ENCODE data around the gene POLR3B.

Gene POLR3B

DNA sequence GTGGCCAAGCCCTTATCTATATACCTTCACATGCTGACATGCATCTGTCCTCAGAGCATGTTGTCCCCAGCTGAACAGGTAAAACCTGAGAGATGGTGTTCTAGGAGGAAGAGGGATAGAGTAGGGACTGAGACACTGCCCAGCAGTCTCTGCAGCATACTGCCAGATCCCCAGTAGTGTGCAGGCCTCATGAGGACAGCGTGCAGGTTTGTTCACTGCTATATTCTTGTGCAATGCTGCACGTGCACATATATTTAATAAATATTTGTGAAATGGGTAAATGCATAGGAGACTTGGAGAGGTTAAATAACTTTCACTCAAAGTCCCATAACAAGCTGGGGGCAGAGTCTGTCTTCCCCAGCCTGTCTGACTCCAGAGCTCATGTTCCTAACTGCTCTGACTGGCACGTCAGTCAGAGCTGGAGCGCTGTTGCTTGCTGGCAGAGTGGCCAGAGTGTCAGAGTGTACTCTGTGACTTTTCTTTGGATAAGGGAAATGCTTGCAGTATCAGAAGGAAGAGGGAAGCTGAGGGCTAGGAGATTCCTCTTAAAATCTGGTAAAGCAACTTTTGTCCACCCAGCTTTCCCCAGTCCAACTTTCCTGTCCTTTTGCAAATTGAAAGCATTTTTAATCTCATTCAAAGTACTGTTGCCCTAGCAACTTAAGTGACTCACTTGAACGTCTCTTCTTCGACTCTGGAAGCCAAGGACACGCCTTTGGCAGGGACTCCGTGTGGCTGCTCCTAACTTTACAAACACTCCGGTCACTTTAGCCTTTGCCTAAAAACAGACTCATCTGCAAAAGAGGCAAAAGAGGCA lies 14.9 kb upstream of the POLR3B start:
- no peak overlapping the region for H3K4me3 ChIP-seq (ENCODE audit: low read depth, low read length)
- DNase-seq (ENCODE audit: low read depth), result peak; percentile 67
- TF ChIP-seq, protein P1, sequence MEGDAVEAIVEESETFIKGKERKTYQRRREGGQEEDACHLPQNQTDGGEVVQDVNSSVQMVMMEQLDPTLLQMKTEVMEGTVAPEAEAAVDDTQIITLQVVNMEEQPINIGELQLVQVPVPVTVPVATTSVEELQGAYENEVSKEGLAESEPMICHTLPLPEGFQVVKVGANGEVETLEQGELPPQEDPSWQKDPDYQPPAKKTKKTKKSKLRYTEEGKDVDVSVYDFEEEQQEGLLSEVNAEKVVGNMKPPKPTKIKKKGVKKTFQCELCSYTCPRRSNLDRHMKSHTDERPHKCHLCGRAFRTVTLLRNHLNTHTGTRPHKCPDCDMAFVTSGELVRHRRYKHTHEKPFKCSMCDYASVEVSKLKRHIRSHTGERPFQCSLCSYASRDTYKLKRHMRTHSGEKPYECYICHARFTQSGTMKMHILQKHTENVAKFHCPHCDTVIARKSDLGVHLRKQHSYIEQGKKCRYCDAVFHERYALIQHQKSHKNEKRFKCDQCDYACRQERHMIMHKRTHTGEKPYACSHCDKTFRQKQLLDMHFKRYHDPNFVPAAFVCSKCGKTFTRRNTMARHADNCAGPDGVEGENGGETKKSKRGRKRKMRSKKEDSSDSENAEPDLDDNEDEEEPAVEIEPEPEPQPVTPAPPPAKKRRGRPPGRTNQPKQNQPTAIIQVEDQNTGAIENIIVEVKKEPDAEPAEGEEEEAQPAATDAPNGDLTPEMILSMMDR (conservative IDR thresholded peaks at IDR 0.05; ENCODE audit: low read depth, low read length), result no peak

DNA sequence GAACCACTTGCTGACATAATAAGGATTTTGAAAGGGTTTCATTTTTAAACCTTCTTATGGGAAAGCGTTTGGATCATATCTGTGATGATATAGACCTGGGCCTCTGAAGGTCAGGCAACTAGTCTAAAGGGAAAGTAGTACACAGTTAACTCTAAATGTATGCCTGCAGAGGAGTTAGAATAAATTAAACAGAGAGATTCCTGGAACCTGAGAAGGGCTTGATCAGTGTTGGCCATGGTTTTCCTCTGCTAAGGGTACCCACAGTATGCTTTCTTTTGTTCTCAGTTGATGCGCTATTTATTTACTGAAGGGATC lies 14.4 kb upstream of the POLR3B start:
- TF ChIP-seq, protein P1 (conservative IDR thresholded peaks at IDR 0.05; ENCODE audit: low read depth, low read length), result no peak
- no peak for DNase-seq (ENCODE audit: low read depth)
- H3K4me3 ChIP-seq (ENCODE audit: low read depth, low read length), result no peak overlapping the region

- TF ChIP-seq, protein P1 (conservative IDR thresholded peaks at IDR 0.05; ENCODE audit: low read depth, low read length), result no peak
- no peak for DNase-seq (ENCODE audit: low read depth)
Measured at GRCh38 chr12:106344131-106344530, 13.4 kb upstream of the POLR3B start.

GRCh38 chr12:106345746-106346145 lies 11.8 kb upstream of the POLR3B start:
- peak; percentile 81 for DNase-seq (ENCODE audit: low read depth)
- no peak overlapping the region for H3K4me3 ChIP-seq (ENCODE audit: low read depth, low read length)
- TF ChIP-seq, protein P1 (conservative IDR thresholded peaks at IDR 0.05; ENCODE audit: low read depth, low read length), result peak; percentile 70

More at GRCh38 chr12:106344131-106344530, 13.4 kb upstream of the POLR3B start:
- H3K4me3 ChIP-seq (ENCODE audit: low read depth, low read length), result no peak overlapping the region

GRCh38 chr12:106348411-106348810 lies 9.1 kb upstream of the POLR3B start:
- H3K4me3 ChIP-seq (ENCODE audit: low read depth, low read length), result no peak overlapping the region
- TF ChIP-seq, protein P1 (conservative IDR thresholded peaks at IDR 0.05; ENCODE audit: low read depth, low read length), result no peak
- no peak for DNase-seq (ENCODE audit: low read depth)

DNA sequence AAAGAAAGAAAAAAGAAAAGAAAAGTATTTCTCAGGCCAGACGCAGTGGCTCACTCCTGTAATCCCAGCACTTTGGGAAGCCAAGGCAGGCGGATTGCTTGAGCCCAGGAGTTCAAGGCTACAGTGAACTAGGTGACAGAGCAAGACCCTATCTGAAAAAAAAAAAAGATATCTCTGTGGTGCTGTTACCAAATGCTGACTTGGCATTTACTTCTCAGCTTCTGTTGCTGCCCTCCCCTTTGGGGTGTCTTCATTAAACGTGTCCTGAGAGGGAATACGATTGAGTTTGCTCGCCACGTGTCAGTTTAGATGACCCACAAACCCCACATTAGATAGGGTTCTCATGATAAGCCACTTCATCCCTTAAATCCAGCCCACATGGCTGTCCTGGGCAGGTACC lies 4.4 kb upstream of the POLR3B start:
- DNase-seq (ENCODE audit: low read depth), result no peak
- no peak overlapping the region for H3K4me3 ChIP-seq (ENCODE audit: low read depth, low read length)

More for the DNA sequence above, 4.4 kb upstream of the POLR3B start:
- TF ChIP-seq, protein P1 (conservative IDR thresholded peaks at IDR 0.05; ENCODE audit: low read depth, low read length), result no peak
